GM12891 (cell line): ENCODE data around the gene CFAP92.

Experiments
- POLR2A ChIP-seq: IDR thresholded peaks from 2 replicates; pipeline ENCODE4 v1.6.1; 2011; ENCODE audit warnings: low read depth, low read length, control low read depth
- POLR2AphosphoS5 ChIP-seq: IDR thresholded peaks from 2 replicates; pipeline ENCODE4 v1.6.1; 2011; ENCODE audit warnings: low read depth, low read length, control low read depth

GRCh38 chr3:128861491-128861890 is 132.4 kb downstream of the CFAP92 start:
- TF ChIP-seq POLR2A (no peak), POLR2AphosphoS5 (no peak)
